ENCODE data around the gene ATXN1.

The ATXN1 gene

GRCh38 chr6:16440636-16441212 is 320.5 kb downstream of the ATXN1 start:
- no peak for DNase-seq (ENCODE audit: low read depth, low spot score)
- H3K27me3 ChIP-seq (ENCODE audit: control insufficient read depth, insufficient read depth, low read length) = no peaks in the 10 kb centered on the region
- WGBS (ENCODE audit: insufficient coverage, insufficient read length) = no CpG with 5 or more reads among the region's 7 CpGs

GRCh38 chr6:16438718-16439591 is 322.3 kb downstream of the ATXN1 start:
- no peaks in the 10 kb centered on the region for H3K4me1 ChIP-seq (ENCODE audit: control insufficient read depth, insufficient read depth, low read length)
- no peaks in the 10 kb centered on the region; the same call in 1 of the 2 replicates for H3K36me3 ChIP-seq (ENCODE audit: control insufficient read depth, insufficient read depth, low read length)
- no peak overlapping the region for H3K4me3 ChIP-seq (ENCODE audit: low read length)
- no peaks in the 10 kb centered on the region for H3K9me3 ChIP-seq (ENCODE audit: control insufficient read depth, insufficient read depth, low read length)
- no peak for DNase-seq (ENCODE audit: low read depth, low spot score)
- WGBS (ENCODE audit: insufficient coverage, insufficient read length) = no CpG with 5 or more reads among the region's 14 CpGs
- no peak overlapping the region for H3K27ac ChIP-seq (ENCODE audit: low read length)
- no peaks in the 10 kb centered on the region for H3K27me3 ChIP-seq (ENCODE audit: control insufficient read depth, insufficient read depth, low read length)

More at GRCh38 chr6:16440636-16441212, 320.5 kb downstream of the ATXN1 start:
- no peaks in the 10 kb centered on the region for H3K36me3 ChIP-seq (ENCODE audit: control insufficient read depth, insufficient read depth, low read length)
- no peaks in the 10 kb centered on the region for H3K9me3 ChIP-seq (ENCODE audit: control insufficient read depth, insufficient read depth, low read length)
- H3K4me1 ChIP-seq (ENCODE audit: control insufficient read depth, insufficient read depth, low read length) = no peaks in the 10 kb centered on the region
- H3K4me3 ChIP-seq (ENCODE audit: low read length) = no peak overlapping the region
- H3K27ac ChIP-seq (ENCODE audit: low read length) = no peak overlapping the region

GRCh38 chr6:16437984-16438383 is 323.3 kb downstream of the ATXN1 start:
- Histone ChIP-seq H3K4me1 (ENCODE audit: control insufficient read depth, insufficient read depth, low read length) (no peaks in the 10 kb centered on the region), H3K9me3 (ENCODE audit: control insufficient read depth, insufficient read depth, low read length) (no peaks in the 10 kb centered on the region), H3K4me3 (ENCODE audit: low read length) (no peak overlapping the region), H3K27me3 (ENCODE audit: control insufficient read depth, insufficient read depth, low read length) (no peaks in the 10 kb centered on the region), H3K36me3 (ENCODE audit: control insufficient read depth, insufficient read depth, low read length) (no peaks in the 10 kb centered on the region; the same call in 1 of the 2 replicates), H3K27ac (ENCODE audit: low read length) (no peak overlapping the region)
- DNase-seq (ENCODE audit: low read depth, low spot score) = no peak
- WGBS (ENCODE audit: insufficient coverage, insufficient read length) = no CpG with 5 or more reads among the region's 3 CpGs

- no peaks in the 10 kb centered on the region for H3K4me1 ChIP-seq (ENCODE audit: control insufficient read depth, insufficient read depth, low read length)
- no peaks in the 10 kb centered on the region for H3K27me3 ChIP-seq (ENCODE audit: control insufficient read depth, insufficient read depth, low read length)
- no CpG with 5 or more reads among the region's 7 CpGs for WGBS (ENCODE audit: insufficient coverage, insufficient read length)
- no peaks in the 10 kb centered on the region for H3K9me3 ChIP-seq (ENCODE audit: control insufficient read depth, insufficient read depth, low read length)
- H3K27ac ChIP-seq (ENCODE audit: low read length) = no peak overlapping the region
- no peak overlapping the region for H3K4me3 ChIP-seq (ENCODE audit: low read length)
- no peak for DNase-seq (ENCODE audit: low read depth, low spot score)
- no peaks in the 10 kb centered on the region; the same call in 1 of the 2 replicates for H3K36me3 ChIP-seq (ENCODE audit: control insufficient read depth, insufficient read depth, low read length)
These were observed 324.2 kb downstream of the ATXN1 start for GRCh38 chr6:16437095-16437494.

- no peaks in the 10 kb centered on the region for H3K4me1 ChIP-seq (ENCODE audit: control insufficient read depth, insufficient read depth, low read length)
- H3K27me3 ChIP-seq (ENCODE audit: control insufficient read depth, insufficient read depth, low read length) = no peaks in the 10 kb centered on the region
- H3K27ac ChIP-seq (ENCODE audit: low read length) = no peak overlapping the region
- H3K9me3 ChIP-seq (ENCODE audit: control insufficient read depth, insufficient read depth, low read length) = no peaks in the 10 kb centered on the region
- DNase-seq (ENCODE audit: low read depth, low spot score) = no peak
- no peaks in the 10 kb centered on the region; the same call in 1 of the 2 replicates for H3K36me3 ChIP-seq (ENCODE audit: control insufficient read depth, insufficient read depth, low read length)
- no peak overlapping the region for H3K4me3 ChIP-seq (ENCODE audit: low read length)
- no CpG with 5 or more reads among the region's 2 CpGs for WGBS (ENCODE audit: insufficient coverage, insufficient read length)
These were observed 324.7 kb downstream of the ATXN1 start for GRCh38 chr6:16436550-16436949.

DNA sequence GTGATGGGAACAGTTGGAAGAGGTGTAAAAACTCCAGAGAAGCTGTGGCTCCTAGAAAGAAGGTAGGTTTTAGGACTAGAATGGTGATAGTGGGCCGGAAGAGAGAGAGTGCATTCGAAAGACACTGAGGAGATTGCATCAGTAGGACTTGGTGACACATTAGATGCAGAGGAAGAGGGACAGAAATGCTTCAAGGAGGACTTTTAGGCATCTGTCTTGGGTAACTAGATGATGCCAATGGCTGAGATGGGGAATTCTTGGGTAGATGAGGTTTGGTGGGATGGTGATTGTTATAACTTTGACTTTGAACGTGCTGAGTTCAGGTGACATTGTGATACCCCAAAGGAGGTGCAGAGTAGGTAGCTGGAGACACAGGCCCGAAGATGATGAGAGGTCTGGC is 326.4 kb downstream of the ATXN1 start:
- WGBS (ENCODE audit: insufficient coverage, insufficient read length) = no CpG with 5 or more reads among the region's 4 CpGs
- no peaks in the 10 kb centered on the region for H3K27me3 ChIP-seq (ENCODE audit: control insufficient read depth, insufficient read depth, low read length)
- no peaks in the 10 kb centered on the region; the same call in 1 of the 2 replicates for H3K36me3 ChIP-seq (ENCODE audit: control insufficient read depth, insufficient read depth, low read length)
- no peaks in the 10 kb centered on the region for H3K4me1 ChIP-seq (ENCODE audit: control insufficient read depth, insufficient read depth, low read length)
- no peak overlapping the region for H3K27ac ChIP-seq (ENCODE audit: low read length)
- no peaks in the 10 kb centered on the region for H3K9me3 ChIP-seq (ENCODE audit: control insufficient read depth, insufficient read depth, low read length)
- no peak for DNase-seq (ENCODE audit: low read depth, low spot score)
- no peak overlapping the region for H3K4me3 ChIP-seq (ENCODE audit: low read length)

DNA sequence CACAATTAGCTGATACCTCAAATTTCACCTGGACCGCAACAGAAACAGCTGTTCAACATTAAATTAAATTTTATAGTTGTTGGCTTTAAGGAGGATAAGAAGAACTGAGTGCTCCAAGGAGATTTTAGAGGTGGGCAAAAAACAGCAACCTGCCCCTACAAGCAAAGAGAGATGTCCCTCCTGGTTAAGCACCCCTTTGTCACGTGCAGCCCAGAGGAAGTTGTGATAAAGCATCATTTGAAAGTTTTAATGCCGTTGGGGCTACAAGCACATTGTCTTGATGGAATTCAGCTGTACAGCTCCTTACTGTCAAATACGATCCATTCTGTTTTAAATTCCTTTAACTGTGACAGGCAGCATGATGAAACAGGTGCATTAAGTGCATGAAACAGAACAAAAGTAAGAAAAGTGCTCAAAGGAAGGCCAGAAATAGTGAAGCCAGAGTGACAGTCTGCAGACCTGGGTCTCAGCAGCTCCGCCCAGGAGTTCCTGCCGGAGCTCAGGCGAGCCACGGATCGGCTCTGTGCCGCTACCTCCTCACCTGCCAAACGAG is 327.8 kb downstream of the ATXN1 start:
- Histone ChIP-seq H3K27me3 (ENCODE audit: control insufficient read depth, insufficient read depth, low read length) (no peaks in the 10 kb centered on the region), H3K36me3 (ENCODE audit: control insufficient read depth, insufficient read depth, low read length) (no peaks in the 10 kb centered on the region; the same call in 1 of the 2 replicates), H3K4me3 (ENCODE audit: low read length) (no peak overlapping the region), H3K9me3 (ENCODE audit: control insufficient read depth, insufficient read depth, low read length) (no peaks in the 10 kb centered on the region), H3K4me1 (ENCODE audit: control insufficient read depth, insufficient read depth, low read length) (no peaks in the 10 kb centered on the region), H3K27ac (ENCODE audit: low read length) (no peak overlapping the region)
- no CpG with 5 or more reads among the region's 11 CpGs for WGBS (ENCODE audit: insufficient coverage, insufficient read length)
- no peak for DNase-seq (ENCODE audit: low read depth, low spot score)

DNA sequence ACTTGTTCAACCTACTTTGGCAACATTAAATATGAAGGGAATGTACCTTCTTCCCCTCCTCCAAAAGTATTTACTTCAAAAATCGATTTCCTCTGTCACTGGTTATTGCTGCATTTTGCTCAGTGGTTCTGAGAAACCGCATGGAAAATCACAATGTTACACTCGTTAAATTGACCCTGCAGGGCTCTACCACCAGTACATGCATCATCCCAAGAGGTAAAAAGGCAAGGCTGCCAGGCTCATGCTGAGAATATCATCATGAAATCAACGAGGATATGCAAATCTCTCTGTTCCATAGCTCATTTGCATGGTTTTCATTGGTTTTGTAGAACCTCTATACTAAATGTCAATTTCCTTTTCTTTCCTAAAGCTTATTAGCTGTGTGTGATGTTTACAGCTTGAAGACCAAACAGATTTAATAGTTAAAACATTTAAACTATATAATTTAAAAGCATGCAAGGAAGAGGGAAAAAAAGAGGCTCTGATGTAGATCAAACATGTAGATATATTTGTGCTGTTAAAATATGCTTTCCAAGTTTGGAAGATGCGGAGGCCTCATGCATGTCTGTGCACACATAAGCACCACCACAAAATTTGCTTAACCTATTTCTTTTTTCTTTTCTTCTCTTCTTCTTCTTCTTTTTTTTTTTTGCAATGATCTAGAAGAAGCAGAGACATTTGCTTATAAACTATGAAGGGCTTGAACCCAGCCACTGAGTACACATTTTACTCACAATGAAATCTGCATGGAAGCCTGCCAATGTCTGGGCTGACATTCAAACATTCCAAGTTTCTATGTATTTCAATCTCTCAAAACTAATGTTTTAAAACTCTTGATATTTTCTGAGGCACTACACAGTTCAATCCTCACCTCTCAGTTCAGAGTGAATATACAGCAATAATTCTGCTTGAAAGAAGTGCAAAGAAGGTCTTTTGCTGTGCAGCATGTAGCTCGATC is 328.9 kb downstream of the ATXN1 start:
- H3K4me1 ChIP-seq (ENCODE audit: control insufficient read depth, insufficient read depth, low read length) = no peaks in the 10 kb centered on the region
- no peak overlapping the region for H3K4me3 ChIP-seq (ENCODE audit: low read length)
- H3K27me3 ChIP-seq (ENCODE audit: control insufficient read depth, insufficient read depth, low read length) = no peaks in the 10 kb centered on the region
- no CpG with 5 or more reads among the region's 6 CpGs for WGBS (ENCODE audit: insufficient coverage, insufficient read length)
- no peaks in the 10 kb centered on the region; the same call in 1 of the 2 replicates for H3K36me3 ChIP-seq (ENCODE audit: control insufficient read depth, insufficient read depth, low read length)
- H3K9me3 ChIP-seq (ENCODE audit: control insufficient read depth, insufficient read depth, low read length) = no peaks in the 10 kb centered on the region
- no peak overlapping the region for H3K27ac ChIP-seq (ENCODE audit: low read length)
- DNase-seq (ENCODE audit: low read depth, low spot score) = no peak

DNA sequence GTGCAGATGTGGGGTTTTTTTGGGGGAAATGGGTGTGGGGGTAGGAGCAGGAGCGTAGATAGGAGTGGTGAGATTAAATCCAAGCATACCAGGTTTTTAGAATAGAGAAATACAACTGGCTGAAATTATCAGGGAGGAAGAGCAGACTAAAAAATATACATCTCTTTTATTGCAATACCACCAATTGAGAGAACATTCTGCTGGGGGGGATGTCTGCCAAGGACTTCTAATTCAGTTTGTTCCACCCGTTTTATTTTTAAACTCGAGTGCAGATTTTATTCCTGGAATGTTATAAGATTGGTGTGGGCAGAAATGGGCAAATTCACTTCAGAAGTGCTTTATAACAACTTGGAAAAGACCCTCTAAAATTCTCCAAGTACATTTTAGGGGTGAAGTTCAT is 330.2 kb downstream of the ATXN1 start:
- no peaks in the 10 kb centered on the region; the same call in 1 of the 2 replicates for H3K36me3 ChIP-seq (ENCODE audit: control insufficient read depth, insufficient read depth, low read length)
- no peaks in the 10 kb centered on the region for H3K27me3 ChIP-seq (ENCODE audit: control insufficient read depth, insufficient read depth, low read length)
- H3K4me3 ChIP-seq (ENCODE audit: low read length) = no peak overlapping the region
- no peaks in the 10 kb centered on the region for H3K9me3 ChIP-seq (ENCODE audit: control insufficient read depth, insufficient read depth, low read length)
- H3K27ac ChIP-seq (ENCODE audit: low read length) = no peak overlapping the region
- no peaks in the 10 kb centered on the region for H3K4me1 ChIP-seq (ENCODE audit: control insufficient read depth, insufficient read depth, low read length)
- DNase-seq (ENCODE audit: low read depth, low spot score) = no peak
- WGBS (ENCODE audit: insufficient coverage, insufficient read length) = 100% methylated on average over 1 of the region's 3 CpGs
